Neuron (in vitro differentiated cells): ENCODE data around the gene FBXL12.

Source experiments
- H2AFZ ChIP-seq: one replicate; pipeline ENCODE4 v1.6.1; 2013; ENCODE audit warnings: low read depth, mild to moderate bottlenecking, inconsistent platforms, low read length, moderate library complexity
- H3K27me3 ChIP-seq: one replicate; pipeline ENCODE4 v1.6.1; 2013; ENCODE audit warnings: low read length; ENCODE audit not compliant: insufficient read depth
- H3K36me3 ChIP-seq: one replicate; pipeline ENCODE4 v1.6.1; 2013; ENCODE audit warnings: low read length; ENCODE audit not compliant: insufficient read depth
- H3K4me1 ChIP-seq: one replicate; pipeline ENCODE4 v1.6.1; 2013; ENCODE audit warnings: low read length; ENCODE audit not compliant: insufficient read depth
- H3K4me3 ChIP-seq: 2 replicates; pipeline ENCODE4 v1.5.1; 2013; ENCODE audit warnings: mild to moderate bottlenecking, low read length, moderate library complexity
- H3K9me3 ChIP-seq: one replicate; pipeline ENCODE4 v1.6.1; 2013; ENCODE audit warnings: low read length

The FBXL12 gene, protein sequence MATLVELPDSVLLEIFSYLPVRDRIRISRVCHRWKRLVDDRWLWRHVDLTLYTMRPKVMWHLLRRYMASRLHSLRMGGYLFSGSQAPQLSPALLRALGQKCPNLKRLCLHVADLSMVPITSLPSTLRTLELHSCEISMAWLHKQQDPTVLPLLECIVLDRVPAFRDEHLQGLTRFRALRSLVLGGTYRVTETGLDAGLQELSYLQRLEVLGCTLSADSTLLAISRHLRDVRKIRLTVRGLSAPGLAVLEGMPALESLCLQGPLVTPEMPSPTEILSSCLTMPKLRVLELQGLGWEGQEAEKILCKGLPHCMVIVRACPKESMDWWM

DNA sequence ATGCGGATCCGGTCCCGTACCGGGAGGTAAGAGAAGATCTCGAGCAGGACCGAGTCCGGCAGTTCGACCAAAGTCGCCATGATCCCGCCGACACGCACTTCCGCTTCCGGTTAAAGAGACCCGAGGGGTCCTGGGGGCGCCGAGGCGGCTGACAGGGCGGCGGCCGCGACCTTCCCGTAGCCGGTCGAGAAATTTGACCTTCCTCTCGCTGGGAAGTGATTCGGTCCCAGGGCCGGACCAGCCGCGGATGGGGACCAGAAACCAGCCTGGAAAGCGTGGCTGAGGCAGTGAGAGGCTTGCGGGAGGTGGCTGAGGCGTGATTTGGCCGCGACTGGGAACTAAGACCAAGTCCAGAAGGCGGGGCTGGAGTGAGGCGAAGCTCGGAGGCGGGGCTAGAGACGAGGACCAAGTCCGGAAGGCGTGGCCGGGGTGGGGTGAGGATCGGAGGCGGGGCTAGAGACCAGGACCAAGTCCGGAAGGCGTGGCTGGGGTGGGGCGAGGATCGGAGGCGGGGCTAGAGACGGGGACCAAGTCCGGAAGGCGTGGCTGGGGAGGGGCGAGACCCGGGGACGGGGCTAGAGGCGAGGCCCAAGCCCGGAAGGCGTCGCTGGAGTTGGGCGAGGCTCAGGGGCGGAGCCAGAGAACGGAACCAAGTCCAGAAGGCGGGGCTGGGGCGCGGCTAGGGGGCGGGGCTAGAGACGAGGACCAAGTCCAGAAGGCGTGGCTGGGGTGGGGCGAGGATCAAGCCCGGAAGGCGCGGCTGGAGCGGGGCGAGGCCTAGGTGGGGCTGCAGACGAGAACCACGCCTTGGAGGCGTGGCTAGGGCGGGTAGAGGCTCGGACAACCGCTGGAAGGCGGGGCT is at the start of gene FBXL12:
Gene FBXL12, minus strand, starts transcription at position 346 of the 862 bp plus-strand sequence. Its CDS starts 266 bp downstream, at position 80.
- Histone ChIP-seq H3K27me3 (no peaks in the 10 kb centered on the region), H3K4me3 (peak within 1 kb of the TSS; percentile 88), H3K9me3 (peaks cover 7% of the 10 kb centered on the region), H2AFZ (peak within 1 kb of the TSS; percentile 87), H3K36me3 (peaks cover 7% of the 10 kb centered on the region), H3K4me1 (peaks cover 15% of the 10 kb centered on the region)

- H3K9me3 ChIP-seq: no peaks in the 10 kb centered on the region
- no peak overlapping the region for H3K4me3 ChIP-seq
- H3K27me3 ChIP-seq: no peaks in the 10 kb centered on the region
- H3K36me3 ChIP-seq: no peaks in the 10 kb centered on the region
- no peak overlapping the region for H2AFZ ChIP-seq
- no peaks in the 10 kb centered on the region for H3K4me1 ChIP-seq
These were observed 47.0 kb upstream of the FBXL12 start for GRCh38 chr19:9865732-9866501.

DNA sequence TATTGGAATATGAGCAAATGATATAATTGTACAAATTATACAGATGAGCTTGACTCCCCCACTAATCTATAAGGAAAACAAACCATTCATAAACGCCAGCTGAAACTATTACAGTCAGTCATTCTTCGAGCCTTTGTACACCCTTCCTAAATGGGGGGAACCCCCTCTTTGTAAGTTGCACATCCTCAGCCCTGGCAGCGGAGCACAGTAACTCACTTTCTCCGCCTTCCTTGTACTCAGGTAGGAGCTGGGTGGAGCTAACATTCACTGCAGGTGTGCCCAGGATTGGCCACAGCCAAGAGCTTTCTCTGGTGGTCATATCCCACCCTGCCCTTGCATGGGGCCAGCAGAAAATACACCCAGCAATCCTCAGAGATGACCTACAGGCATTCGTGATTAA is 44.9 kb upstream of the FBXL12 start:
- no peaks in the 10 kb centered on the region for H3K4me1 ChIP-seq
- H3K27me3 ChIP-seq: no peaks in the 10 kb centered on the region
- no peaks in the 10 kb centered on the region for H3K9me3 ChIP-seq
- H3K4me3 ChIP-seq: no peak overlapping the region
- H3K36me3 ChIP-seq: no peaks in the 10 kb centered on the region
- H2AFZ ChIP-seq: no peak overlapping the region

DNA sequence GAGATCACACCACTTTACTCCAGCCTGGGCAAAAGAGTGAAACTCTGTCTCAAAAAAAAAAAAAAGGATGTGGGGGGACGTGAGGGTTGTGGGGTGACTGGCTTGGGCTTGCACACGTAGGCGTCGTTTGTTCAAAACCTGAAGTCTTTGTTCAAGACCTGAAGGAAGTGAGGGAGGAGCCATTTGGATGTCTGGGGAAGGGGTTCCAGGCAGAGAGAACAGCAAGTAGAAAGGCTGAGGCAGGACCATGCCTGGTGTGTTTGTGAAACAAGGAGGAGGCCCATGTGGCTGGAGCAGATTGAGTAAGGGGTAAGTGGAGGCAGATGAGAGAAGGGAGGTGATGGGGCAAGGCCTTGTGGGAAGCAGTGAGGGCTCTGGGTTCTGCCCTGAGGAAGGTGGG is 44.1 kb upstream of the FBXL12 start:
- no peak overlapping the region for H2AFZ ChIP-seq
- H3K27me3 ChIP-seq: no peaks in the 10 kb centered on the region
- no peaks in the 10 kb centered on the region for H3K4me1 ChIP-seq
- no peaks in the 10 kb centered on the region for H3K36me3 ChIP-seq
- H3K9me3 ChIP-seq: no peaks in the 10 kb centered on the region
- H3K4me3 ChIP-seq: no peak overlapping the region

DNA sequence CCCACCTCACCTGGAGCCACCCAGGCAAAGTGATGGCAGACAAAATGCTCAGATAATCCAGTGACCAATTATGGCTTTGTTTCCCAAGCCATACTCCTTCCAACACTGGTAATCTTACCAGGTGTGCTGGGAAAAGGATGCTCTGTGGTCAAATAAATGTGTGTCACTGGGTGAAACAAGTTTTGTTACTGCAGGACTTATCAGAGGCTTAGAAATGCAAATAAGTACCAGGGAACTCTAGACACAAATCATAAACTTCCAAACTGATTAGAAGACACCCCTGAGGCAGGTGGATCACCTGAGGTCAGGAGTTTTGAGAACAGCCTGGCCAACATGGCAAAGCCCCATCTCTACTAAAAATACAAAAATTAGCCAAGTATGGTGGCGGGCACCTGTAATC is 42.6 kb upstream of the FBXL12 start:
- Histone ChIP-seq H3K4me1 (no peaks in the 10 kb centered on the region), H2AFZ (no peak overlapping the region), H3K9me3 (peaks cover 2% of the 10 kb centered on the region), H3K4me3 (no peak overlapping the region), H3K27me3 (no peaks in the 10 kb centered on the region), H3K36me3 (no peaks in the 10 kb centered on the region)

- H3K36me3 ChIP-seq: no peaks in the 10 kb centered on the region
- H2AFZ ChIP-seq: no peak overlapping the region
- no peaks in the 10 kb centered on the region for H3K27me3 ChIP-seq
- no peak overlapping the region for H3K4me3 ChIP-seq
- no peaks in the 10 kb centered on the region for H3K4me1 ChIP-seq
- peaks cover 2% of the 10 kb centered on the region for H3K9me3 ChIP-seq
These were observed 41.5 kb upstream of the FBXL12 start for GRCh38 chr19:9860407-9860806.

DNA sequence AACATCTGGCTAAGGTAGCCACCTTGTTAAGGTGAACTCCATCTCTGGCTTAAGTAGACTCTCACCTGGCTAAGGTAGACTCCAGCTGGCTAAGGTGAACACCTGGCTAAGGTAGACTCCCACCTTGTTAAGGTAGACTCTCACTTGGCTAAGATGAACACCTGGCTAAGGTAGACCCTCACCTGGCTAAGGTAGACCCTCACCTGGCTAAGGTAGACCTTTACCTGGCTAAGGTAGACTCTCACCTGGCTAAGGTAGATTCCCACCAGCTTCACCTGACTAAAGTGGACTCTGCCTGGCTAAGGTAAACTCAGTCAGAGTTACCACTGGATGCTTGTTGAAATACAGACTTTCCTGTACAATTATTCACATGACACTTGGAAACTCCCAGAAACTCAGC is 39.9 kb upstream of the FBXL12 start:
- Histone ChIP-seq H3K4me1 (no peaks in the 10 kb centered on the region), H3K4me3 (no peak overlapping the region), H3K27me3 (no peaks in the 10 kb centered on the region), H3K36me3 (no peaks in the 10 kb centered on the region), H3K9me3 (peaks cover 4% of the 10 kb centered on the region), H2AFZ (no peak overlapping the region)

- H3K36me3 ChIP-seq: no peaks in the 10 kb centered on the region
- H3K4me1 ChIP-seq: no peaks in the 10 kb centered on the region
- H3K4me3 ChIP-seq: no peak overlapping the region
- H2AFZ ChIP-seq: no peak overlapping the region
- H3K9me3 ChIP-seq: peaks cover 4% of the 10 kb centered on the region
- no peaks in the 10 kb centered on the region for H3K27me3 ChIP-seq
These were observed 39.3 kb upstream of the FBXL12 start for GRCh38 chr19:9857920-9858746.

DNA sequence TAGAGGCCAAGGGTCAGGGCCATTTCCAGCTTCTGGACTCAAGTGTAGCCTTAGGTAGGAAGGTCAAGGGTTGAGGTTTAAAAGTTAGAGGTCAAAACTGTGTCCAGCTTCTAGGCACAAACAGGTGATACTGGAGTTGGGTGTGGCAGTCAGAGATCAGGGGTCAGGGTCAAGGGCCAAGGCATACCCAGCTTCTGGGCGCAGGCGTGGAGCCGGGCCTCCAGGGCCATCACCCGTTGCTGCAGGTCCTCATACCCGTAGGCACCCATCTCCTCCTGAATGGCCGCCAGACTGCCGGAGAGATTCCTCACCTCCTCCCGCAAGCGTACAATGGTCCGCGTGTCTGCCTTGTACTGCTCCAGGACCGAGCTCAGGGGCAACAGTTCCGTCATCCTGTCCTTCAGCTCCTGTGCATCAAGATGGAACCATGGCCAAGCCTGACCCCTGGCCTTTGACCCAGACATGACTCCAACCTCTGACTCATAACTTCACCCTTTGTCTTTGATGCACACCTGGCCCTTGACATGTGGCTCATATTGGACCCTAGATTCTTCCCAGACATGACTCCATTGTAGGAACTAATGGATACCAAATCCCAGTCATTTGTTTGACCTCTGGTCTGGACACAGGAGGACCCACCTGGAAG is 38.3 kb upstream of the FBXL12 start:
- Histone ChIP-seq H3K27me3 (no peaks in the 10 kb centered on the region), H3K9me3 (peaks cover 4% of the 10 kb centered on the region), H3K4me1 (no peaks in the 10 kb centered on the region), H3K36me3 (no peaks in the 10 kb centered on the region), H3K4me3 (no peak overlapping the region), H2AFZ (no peak overlapping the region)

DNA sequence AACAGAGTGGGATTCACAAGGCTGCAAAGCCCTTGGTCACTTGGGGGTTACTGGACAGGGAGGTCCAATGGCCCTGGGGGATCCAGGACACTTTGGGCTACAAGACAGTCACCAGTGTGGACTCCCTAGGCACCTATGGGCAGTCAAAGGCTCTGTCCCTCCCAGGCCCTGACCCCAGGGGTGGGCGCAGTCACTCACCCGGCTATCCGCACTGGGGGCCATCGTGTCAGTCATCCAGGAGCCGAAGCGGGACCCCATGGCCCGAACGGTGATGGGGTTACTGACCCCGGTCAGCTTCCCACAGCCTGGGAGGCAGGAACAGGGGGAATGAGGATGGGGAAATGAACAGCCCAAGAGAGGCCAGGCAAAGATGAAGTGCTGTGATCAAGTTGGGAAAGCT is 37.7 kb upstream of the FBXL12 start:
- Histone ChIP-seq H3K27me3 (no peaks in the 10 kb centered on the region), H3K9me3 (peaks cover 4% of the 10 kb centered on the region), H3K36me3 (peaks cover under 1% of the 10 kb centered on the region), H3K4me1 (no peaks in the 10 kb centered on the region), H3K4me3 (no peak overlapping the region), H2AFZ (no peak overlapping the region)

GRCh38 chr19:9854282-9854846 is 35.5 kb upstream of the FBXL12 start:
- peaks cover 5% of the 10 kb centered on the region for H3K36me3 ChIP-seq
- H3K4me1 ChIP-seq: no peaks in the 10 kb centered on the region
- H2AFZ ChIP-seq: no peak overlapping the region
- no peaks in the 10 kb centered on the region for H3K27me3 ChIP-seq
- H3K4me3 ChIP-seq: no peak overlapping the region
- peaks cover 4% of the 10 kb centered on the region for H3K9me3 ChIP-seq
